Measurements from ENCODE around the gene MEGF6.

DNA sequence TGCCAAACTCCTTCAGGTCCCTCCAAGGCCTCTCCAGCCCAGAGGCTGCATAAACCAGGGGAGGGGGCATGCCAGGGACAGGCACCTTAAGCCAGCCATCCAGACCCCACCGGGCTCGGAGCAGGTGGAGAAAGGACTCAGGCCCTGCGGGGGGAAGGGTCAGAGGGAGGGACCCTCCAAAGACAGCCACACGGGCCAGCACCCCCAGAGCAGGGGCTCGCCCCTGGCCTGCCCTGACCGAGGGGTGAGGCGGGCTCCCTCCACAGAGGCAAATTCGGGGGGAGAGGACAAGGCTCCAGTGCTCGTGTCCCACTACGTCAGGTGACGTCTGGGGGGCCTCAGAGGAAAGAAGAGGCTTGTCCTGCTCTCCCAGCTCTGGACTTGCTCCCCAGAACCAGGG is 8.2 kb downstream of the MEGF6 start:
- TF ChIP-seq, protein P1, sequence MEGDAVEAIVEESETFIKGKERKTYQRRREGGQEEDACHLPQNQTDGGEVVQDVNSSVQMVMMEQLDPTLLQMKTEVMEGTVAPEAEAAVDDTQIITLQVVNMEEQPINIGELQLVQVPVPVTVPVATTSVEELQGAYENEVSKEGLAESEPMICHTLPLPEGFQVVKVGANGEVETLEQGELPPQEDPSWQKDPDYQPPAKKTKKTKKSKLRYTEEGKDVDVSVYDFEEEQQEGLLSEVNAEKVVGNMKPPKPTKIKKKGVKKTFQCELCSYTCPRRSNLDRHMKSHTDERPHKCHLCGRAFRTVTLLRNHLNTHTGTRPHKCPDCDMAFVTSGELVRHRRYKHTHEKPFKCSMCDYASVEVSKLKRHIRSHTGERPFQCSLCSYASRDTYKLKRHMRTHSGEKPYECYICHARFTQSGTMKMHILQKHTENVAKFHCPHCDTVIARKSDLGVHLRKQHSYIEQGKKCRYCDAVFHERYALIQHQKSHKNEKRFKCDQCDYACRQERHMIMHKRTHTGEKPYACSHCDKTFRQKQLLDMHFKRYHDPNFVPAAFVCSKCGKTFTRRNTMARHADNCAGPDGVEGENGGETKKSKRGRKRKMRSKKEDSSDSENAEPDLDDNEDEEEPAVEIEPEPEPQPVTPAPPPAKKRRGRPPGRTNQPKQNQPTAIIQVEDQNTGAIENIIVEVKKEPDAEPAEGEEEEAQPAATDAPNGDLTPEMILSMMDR (IDR thresholded peaks at IDR 0.05) = no peak
- TF ChIP-seq POLR2A (IDR thresholded peaks at IDR 0.05) = no peak

Data from heart left ventricle (tissue), 13 donors.